ENCODE measurements around the gene SCARF2. TPM values are rescaled to one million over a fixed set of nuclear protein-coding genes. Genes with fewer than 3 reads are reported as not detected.
"Not testable (repeated sequence)": the region's sequence is repeated elsewhere in the genome, so short reads cannot be mapped to it uniquely, and the experiment has no call there.

The SCARF2 gene
- total and polyA plus RNA-seq, 12 donors, result 1.8 to 5.3 (median 3.3) TPM

- no peak overlapping the region for H3K4me3 ChIP-seq
- no peak for TF ChIP-seq CTCF (IDR thresholded peaks at IDR 0.05)
- no peak for ATAC-seq
- DNase-seq, result no peak
- no peaks in the 10 kb centered on the region for H3K9me3 ChIP-seq
- intact Hi-C loops (cut with DNase I), result no loop called here
- no peaks in the 10 kb centered on the region for H3K36me3 ChIP-seq
- no peaks in the 10 kb centered on the region for H3K4me1 ChIP-seq
- H3K27me3 ChIP-seq, result peaks cover 0 to 30% (median 7%) of the 10 kb centered on the region in 7 donors
- no peak overlapping the region for H3K27ac ChIP-seq
- WGBS, 2 donors, result 25 to 29% methylated on average over 1 of the region's 1 CpG
Measured at GRCh38 chr22:20380486-20380885, 57.1 kb downstream of the SCARF2 start.

GRCh38 chr22:20378684-20379083, 58.9 kb downstream of the SCARF2 start:
- H3K9me3 ChIP-seq; H3K36me3 ChIP-seq; H3K4me1 ChIP-seq; H3K27ac ChIP-seq; ATAC-seq; H3K4me3 ChIP-seq; DNase-seq; intact Hi-C loops (cut with DNase I): not testable (repeated sequence)
- WGBS, 2 donors, result 92 to 93% methylated on average over 5 of the region's 5 CpGs
- peaks cover 0 to 22% (median 3%) of the 10 kb centered on the region in 7 donors for H3K27me3 ChIP-seq

- H3K27me3 ChIP-seq, result peaks cover 0 to 16% (median 3%) of the 10 kb centered on the region in 7 donors
- H3K4me1 ChIP-seq, result no peaks in the 10 kb centered on the region
- no peak for TF ChIP-seq CTCF (IDR thresholded peaks at IDR 0.05)
- H3K36me3 ChIP-seq, result no peaks in the 10 kb centered on the region
- DNase-seq (no peak), ATAC-seq (no peak)
- no peaks in the 10 kb centered on the region for H3K9me3 ChIP-seq
- no peak overlapping the region for H3K4me3 ChIP-seq
- intact Hi-C loops (cut with DNase I), result no loop called here
- H3K27ac ChIP-seq, result no peak overlapping the region
- 84% methylated on average over 4 of the region's 4 CpGs for WGBS, 2 donors
Measured at GRCh38 chr22:20378110-20378509, 59.5 kb downstream of the SCARF2 start.

GRCh38 chr22:20376983-20377382, 60.6 kb downstream of the SCARF2 start:
- H3K36me3 ChIP-seq; DNase-seq; intact Hi-C loops (cut with DNase I); ATAC-seq; H3K9me3 ChIP-seq; H3K4me1 ChIP-seq; H3K4me3 ChIP-seq; H3K27ac ChIP-seq: not testable (repeated sequence)
- WGBS, 2 donors, result 97% methylated on average over 11 of the region's 11 CpGs
- H3K27me3 ChIP-seq, result peaks cover 0 to 12% (median 3%) of the 10 kb centered on the region in 7 donors

GRCh38 chr22:20376281-20376680, 61.3 kb downstream of the SCARF2 start:
- H3K27ac ChIP-seq; intact Hi-C loops (cut with DNase I); H3K36me3 ChIP-seq; ATAC-seq; H3K9me3 ChIP-seq; H3K4me3 ChIP-seq; DNase-seq; H3K4me1 ChIP-seq; H3K27me3 ChIP-seq: not testable (repeated sequence)
- WGBS, 2 donors, result 92 to 94% methylated on average over 8 of the region's 8 CpGs

Other genes starting within 250 kb of the SCARF2 start
- gene RTN4R, start 169.5 kb downstream of the SCARF2 start, total RNA-seq, result 1 to 10 TPM in 5 of 10 donors, under 1 TPM in 5; 0.56 to 2.5 (median 0.93) TPM
- 1 to 10 TPM in 1 of 2 donors, under 1 TPM in 1; 0.59 to 1.5 TPM for gene RTN4R, start 169.5 kb downstream of the SCARF2 start, polyA plus RNA-seq
- gene DGCR6L, start 117.8 kb downstream of the SCARF2 start, total RNA-seq, result 10 to 100 TPM; 37.9 to 65.9 (median 40.5) TPM
- gene DGCR6L, start 117.8 kb downstream of the SCARF2 start, polyA plus RNA-seq, result 10 to 100 TPM; 57.3 to 90.3 TPM
- 1 to 10 TPM; 1.9 to 6.7 (median 4.6) TPM for gene ZNF74, start 43.7 kb downstream of the SCARF2 start, total RNA-seq
- 1 to 10 TPM; 1.4 to 2.5 TPM for gene ZNF74, start 43.7 kb downstream of the SCARF2 start, polyA plus RNA-seq
- 10 to 100 TPM; 14.1 to 29.3 (median 18.5) TPM for gene KLHL22, start 58.0 kb upstream of the SCARF2 start, total RNA-seq
- gene KLHL22, start 58.0 kb upstream of the SCARF2 start, polyA plus RNA-seq, result 10 to 100 TPM; 11.3 to 15.4 TPM
- 10 to 100 TPM; 35.6 to 66.8 (median 44.0) TPM for gene MED15, start 69.8 kb upstream of the SCARF2 start, total RNA-seq
- gene MED15, start 69.8 kb upstream of the SCARF2 start, polyA plus RNA-seq, result 10 to 100 TPM; 33.8 to 40.8 TPM

Data from heart right ventricle (tissue), 16 donors.